IMR-90 (cell line): ENCODE results near the gene DIAPH2. TPM values are rescaled to one million over a fixed set of nuclear protein-coding genes. Genes with fewer than 3 reads are reported as not detected.

ENCODE experiments used
- ATAC-seq: fragments of 200-7000 bp; cut with Tn5 transposase; 2 replicates; pipeline ENCODE4 v1.9.1; 2020; ENCODE audit warnings: low read depth, mild to moderate bottlenecking, moderate library complexity
- BruUV-seq: library from RNA; stranded (reverse); fragments of 400-500 nt; replicated peaks from 2 replicates; lab custom pipeline; 2021; lab: Mats Ljungman, UMichigan
- CTCF ChIA-PET: fragments of 300-600 bp; formaldehyde crosslinking; extraction: SDS; loops from one replicate; lab custom pipeline; 2021; ENCODE audit warnings: antibody characterized with exemption; lab: Yijun Ruan, JAX
- POLR2A ChIA-PET: fragments of 300-600 bp; sonication (Branson Sonifier 250); formaldehyde crosslinking; loops from one replicate; lab custom pipeline; 2022; ENCODE audit warnings: antibody characterized with exemption; ENCODE audit not compliant: unreplicated experiment; lab: Charles Lee
- DNase-seq: peaks from one replicate; pipeline ENCODE4 v3.0.0; 2013
- H2AFZ ChIP-seq: replicated peaks from 2 replicates; pipeline ENCODE3; 2013; ENCODE audit warnings: low read length, mild to moderate bottlenecking; ENCODE audit not compliant: poor library complexity
- H2AK5ac ChIP-seq: 2 replicates; pipeline ENCODE4 v1.6.1; 2013; ENCODE audit warnings: low read depth, low read length, inconsistent platforms
- H2AK9ac ChIP-seq: replicated peaks from 2 replicates; pipeline ENCODE3; 2013; ENCODE audit warnings: mild to moderate bottlenecking, low read depth, low read length, moderate library complexity; ENCODE audit not compliant: poor library complexity
- H2BK120ac ChIP-seq: 2 replicates; pipeline ENCODE4 v1.6.1; 2013; ENCODE audit warnings: low read depth, low read length, inconsistent platforms
- H2BK15ac ChIP-seq: 3 replicates; pipeline ENCODE4 v1.6.1; 2013; ENCODE audit warnings: low read depth, low read length, inconsistent platforms
- H2BK20ac ChIP-seq: 2 replicates; pipeline ENCODE4 v1.6.1; 2013; ENCODE audit warnings: low read depth, mild to moderate bottlenecking, inconsistent platforms, low read length, moderate library complexity
- H2BK5ac ChIP-seq: 2 replicates; pipeline ENCODE4 v1.6.1; 2013; ENCODE audit warnings: mild to moderate bottlenecking, low read depth, low read length, inconsistent platforms; ENCODE audit not compliant: poor library complexity, severe bottlenecking
- H3K14ac ChIP-seq: replicated peaks from 2 replicates; pipeline ENCODE4 v1.6.1; 2013; ENCODE audit warnings: low read depth, low read length, inconsistent platforms
- H3K18ac ChIP-seq: 2 replicates; pipeline ENCODE4 v1.6.1; 2013; ENCODE audit warnings: low read depth, low read length, control low read depth
- H3K23ac ChIP-seq: 2 replicates; pipeline ENCODE4 v1.6.1; 2013; ENCODE audit warnings: low read depth, low read length, inconsistent platforms
- H3K27ac ChIP-seq: 2 replicates; pipeline ENCODE4 v1.5.1; 2013; ENCODE audit warnings: mild to moderate bottlenecking, control low read depth, low read length; ENCODE audit not compliant: insufficient read depth
- H3K27me3 ChIP-seq: 2 replicates; pipeline ENCODE4 v1.6.1; 2013; ENCODE audit warnings: low read length; ENCODE audit not compliant: control insufficient read depth, insufficient read depth
- H3K36me3 ChIP-seq: 2 replicates; pipeline ENCODE4 v1.6.1; 2013; ENCODE audit warnings: low read length, mixed read lengths; ENCODE audit not compliant: control insufficient read depth, insufficient read depth
- H3K4ac ChIP-seq: 2 replicates; pipeline ENCODE4 v1.6.1; 2013; ENCODE audit warnings: low read depth, low read length, inconsistent platforms
- H3K4me1 ChIP-seq: 2 replicates; pipeline ENCODE4 v1.6.1; 2013; ENCODE audit warnings: low read length, mixed read lengths; ENCODE audit not compliant: control insufficient read depth, insufficient read depth
- H3K4me2 ChIP-seq: 2 replicates; pipeline ENCODE4 v1.6.1; 2013; ENCODE audit warnings: low read depth, mild to moderate bottlenecking, control low read depth, low read length, moderate library complexity
- H3K4me3 ChIP-seq: 2 replicates; pipeline ENCODE4 v1.5.1; 2013; ENCODE audit warnings: low read depth, mild to moderate bottlenecking, control low read depth, low read length, moderate library complexity; ENCODE audit not compliant: insufficient read depth
- H3K56ac ChIP-seq: 2 replicates; pipeline ENCODE4 v1.6.1; 2013; ENCODE audit warnings: low read length, inconsistent platforms; ENCODE audit not compliant: insufficient read depth; ENCODE audit errors: extremely low read depth
- H3K79me1 ChIP-seq, 2 experiments: 2 replicates each; pipeline ENCODE4 v1.6.1; 2013; ENCODE audit warnings: low read length in 2 of 2, inconsistent platforms in 1 of 2, low read depth in 1 of 2
- H3K9ac ChIP-seq: 2 replicates; pipeline ENCODE4 v1.6.1; 2013; ENCODE audit warnings: low read depth, low read length, control low read depth
- H3K9me1 ChIP-seq: 2 replicates; pipeline ENCODE4 v1.6.1; 2013; ENCODE audit warnings: low read length, inconsistent platforms; ENCODE audit not compliant: insufficient read depth
- H3K9me3 ChIP-seq: 2 replicates; pipeline ENCODE4 v1.6.1; 2013; ENCODE audit warnings: low read length; ENCODE audit not compliant: control insufficient read depth, insufficient read depth
- H4K20me1 ChIP-seq: 2 replicates; pipeline ENCODE4 v1.6.1; 2013; ENCODE audit warnings: low read length, inconsistent platforms; ENCODE audit not compliant: insufficient read depth
- H4K5ac ChIP-seq: 2 replicates; pipeline ENCODE4 v1.6.1; 2013; ENCODE audit warnings: mild to moderate bottlenecking, low read depth, low read length, control low read depth
- H4K8ac ChIP-seq, 2 experiments: 2 replicates each; pipeline ENCODE4 v1.6.1; 2013; ENCODE audit warnings: low read depth in 2 of 2, low read length in 2 of 2, control low read depth in 1 of 2, inconsistent platforms in 1 of 2
- H4K91ac ChIP-seq: 2 replicates; pipeline ENCODE4 v1.6.1; 2013; ENCODE audit warnings: low read depth, low read length, inconsistent platforms; ENCODE audit not compliant: insufficient read depth
- FOS ChIP-seq: fragments of 150-350 bp; IDR thresholded peaks from 2 replicates; pipeline ENCODE4 v1.6.1; 2016; ENCODE audit warnings: low read depth, low read length
- MAFK ChIP-seq: IDR thresholded peaks from 2 replicates; pipeline ENCODE4 v1.6.1; 2012; ENCODE audit warnings: low read depth, low read length, improper control_type of control experiment
- NFE2L2 ChIP-seq: fragments of 150-350 bp; IDR thresholded peaks from 2 replicates; pipeline ENCODE4 v1.6.1; 2016; ENCODE audit warnings: low read depth, mild to moderate bottlenecking, low read length
- RAD21 ChIP-seq: IDR thresholded peaks from 2 replicates; pipeline ENCODE4 v1.6.1; 2012; ENCODE audit warnings: low read length, improper control_type of control experiment
- RFX5 ChIP-seq: IDR thresholded peaks from 2 replicates; pipeline ENCODE4 v1.8.0; 2012; ENCODE audit warnings: low read depth, mild to moderate bottlenecking, low read length, moderate library complexity
- WGBS, 2 experiments: methylation state at CpG; one replicate each; pipeline versions ENCODE4 v1.1.5 to v1.1.7; 2013; ENCODE audit warnings: missing lambda C conversion rate in 2 of 2; ENCODE audit not compliant: insufficient read length in 1 of 2; ENCODE audit errors: extremely low coverage in 2 of 2; 5-methylcytosine and 5-hydroxymethylcytosine counted together
- dilution Hi-C: fragments of 300-500 bp; cut with HindIII; formaldehyde crosslinking; loops from one replicate; pipeline ENCODE4 v1.14.3; 2018; ENCODE audit warnings: low sequenced_read_pairs; ENCODE audit not compliant: unreplicated experiment
- in situ Hi-C: fragments of 300-500 bp; cut with MboI; formaldehyde crosslinking; loops from 3 replicates; pipeline ENCODE4 v1.14.3; 2019; ENCODE audit warnings: low sequenced_read_pairs, inconsistent platforms, mixed read lengths
- intact Hi-C: fragments of 100-400 bp; cut with micrococcal nuclease; formaldehyde crosslinking; loops from 2 replicates; pipeline ENCODE4 v1.10.0; 2022
- polyA plus RNA-seq, 3 experiments: library from polyadenylated mRNA; depleted of rRNA; stranded (reverse); fragments of >200 nt; gene quantifications; 2 replicates each; pipeline ENCODE4 v1.2.3, GENCODE V29; 2012; ENCODE audit warnings: low replicate concordance in 1 of 3
- total RNA-seq: library from RNA; depleted of rRNA; stranded (reverse); fragments of >200 nt; gene quantifications from 2 replicates; pipeline ENCODE4 v1.2.3, GENCODE V29; 2012
- TF ChIP-seq, protein P1 (sequence below): fragments of 150-350 bp; IDR thresholded peaks from 2 replicates; pipeline ENCODE4 v1.6.1; 2017; ENCODE audit warnings: mild to moderate bottlenecking, antibody characterized with exemption, low read length, low read depth

The DIAPH2 gene
- total and polyA plus RNA-seq, 2 of the 4 experiments (the other 2 are of a cell fraction), result 3.6 to 19.9 TPM

DNA sequence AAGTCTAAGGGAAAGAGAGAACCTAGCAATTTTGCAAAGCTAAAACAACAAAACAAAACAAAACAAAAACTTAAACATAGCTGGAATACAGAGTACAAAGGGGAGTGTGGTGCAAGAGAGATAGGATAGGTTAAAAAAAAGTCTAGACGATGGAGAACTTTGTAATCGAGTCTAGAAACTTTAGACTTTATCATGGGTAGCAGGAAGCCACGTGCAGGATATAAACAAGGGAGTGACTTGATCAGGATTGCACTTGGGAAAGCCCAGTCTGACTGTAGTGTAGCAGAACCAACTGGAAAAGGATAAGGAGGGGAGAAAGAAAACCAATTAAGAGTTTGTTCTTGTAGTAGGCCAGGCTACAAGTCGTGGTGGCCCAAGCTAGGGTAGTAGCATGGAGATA lies 949.2 kb downstream of the DIAPH2 start:
- Histone ChIP-seq H2BK20ac (no peak overlapping the region), H3K79me1 (no peaks in the 10 kb centered on the region), H3K18ac (no peak overlapping the region), H2BK5ac (no peak overlapping the region), H2AK9ac (no peak overlapping the region), H3K14ac (no peak overlapping the region), H3K9me1 (no peaks in the 10 kb centered on the region), H2AFZ (no peak overlapping the region), H3K36me3 (no peaks in the 10 kb centered on the region), H2BK15ac (no peak overlapping the region), H3K9me3 (no peaks in the 10 kb centered on the region), H3K4me1 (no peaks in the 10 kb centered on the region), H3K27ac (no peak overlapping the region), H3K56ac (no peak overlapping the region), H3K27me3 (peaks cover 4% of the 10 kb centered on the region), H3K4me2 (no peak overlapping the region), H2BK120ac (no peak overlapping the region), H3K9ac (no peak overlapping the region), H3K23ac (no peak overlapping the region), H3K4ac (no peak overlapping the region), H4K5ac (no peak overlapping the region), H2AK5ac (no peak overlapping the region), H4K20me1 (no peaks in the 10 kb centered on the region), H4K91ac (no peak overlapping the region), H4K8ac (no peak overlapping the region), H3K4me3 (no peak overlapping the region)
- intact Hi-C loops (no loop called here), dilution Hi-C loops (no loop called here), in situ Hi-C loops (no loop called here)
- ChIA-PET CTCF (no interaction called here), POLR2A (no interaction called here)
- no TSS peak for BruUV-seq
- DNase-seq (no peak), ATAC-seq (no peak)
- TF ChIP-seq, protein P1, sequence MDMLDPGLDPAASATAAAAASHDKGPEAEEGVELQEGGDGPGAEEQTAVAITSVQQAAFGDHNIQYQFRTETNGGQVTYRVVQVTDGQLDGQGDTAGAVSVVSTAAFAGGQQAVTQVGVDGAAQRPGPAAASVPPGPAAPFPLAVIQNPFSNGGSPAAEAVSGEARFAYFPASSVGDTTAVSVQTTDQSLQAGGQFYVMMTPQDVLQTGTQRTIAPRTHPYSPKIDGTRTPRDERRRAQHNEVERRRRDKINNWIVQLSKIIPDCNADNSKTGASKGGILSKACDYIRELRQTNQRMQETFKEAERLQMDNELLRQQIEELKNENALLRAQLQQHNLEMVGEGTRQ, result no peak
- no peak for TF ChIP-seq MAFK
- no peak for TF ChIP-seq RFX5
- TF ChIP-seq RAD21, result no peak
- TF ChIP-seq NFE2L2, result no peak
- TF ChIP-seq FOS, result no peak
- WGBS, 2 experiments, result 53% methylated on average over 4 of the region's 4 CpGs; no CpG with 5 or more reads in 1 of the 2 experiments
